ENCODE data around the gene RHOBTB3. TPM values are rescaled to one million over a fixed set of nuclear protein-coding genes. Genes with fewer than 3 reads are reported as not detected.

Gene RHOBTB3
- total RNA-seq, 1 experiment from 2014 or later, result 95.2 TPM

DNA sequence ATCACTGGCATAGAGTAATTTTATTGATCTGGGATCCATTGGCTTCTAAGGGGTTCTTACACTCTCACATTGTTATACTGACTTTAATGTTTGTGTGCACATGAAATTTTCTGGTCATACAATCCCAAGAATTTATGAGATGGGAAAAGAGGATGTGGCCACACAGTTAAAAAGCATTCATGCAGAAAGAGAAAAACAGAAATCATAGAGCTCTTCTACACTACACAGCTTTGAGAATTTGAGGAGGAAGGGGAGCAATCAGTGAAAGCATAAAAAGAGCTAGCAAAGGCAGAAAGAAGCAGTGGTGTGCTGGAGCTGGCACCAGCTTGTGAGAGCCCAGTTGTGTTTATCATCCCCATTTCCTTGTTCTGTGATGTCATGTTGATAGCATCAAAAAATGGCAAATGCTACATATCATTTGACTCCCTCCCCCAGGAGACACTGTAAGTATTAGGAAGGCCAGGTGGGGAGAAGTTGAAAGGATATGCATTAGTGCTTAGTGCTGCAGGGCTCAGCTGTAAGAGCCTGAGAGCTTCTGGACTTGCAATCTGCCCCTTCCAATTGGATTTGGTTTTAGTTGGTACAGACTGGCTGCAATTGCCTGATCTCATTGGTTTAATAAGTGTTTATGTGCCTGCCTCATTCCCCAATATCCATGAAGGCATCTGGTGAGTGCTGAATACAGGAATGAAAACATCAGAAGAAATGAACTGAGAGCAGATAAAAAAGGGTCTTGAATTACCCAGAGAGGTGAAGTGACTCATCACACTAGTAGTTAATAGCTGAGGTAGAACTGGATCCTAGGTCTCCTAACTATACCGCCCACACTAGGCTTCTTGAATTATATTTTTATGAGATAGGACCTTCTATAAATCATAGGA, 30.9 kb downstream of the RHOBTB3 start:
- H3K4me3 ChIP-seq (ENCODE audit: low read depth in 2 of 2, low read length in 2 of 2), result no peak overlapping the region
- in situ Hi-C loops (cut with HindIII; ENCODE audit: low pct_unique_long_range_greater_than_20kb, low sequenced_read_pairs) (no loop called here), intact Hi-C loops (cut with micrococcal nuclease; ENCODE audit: unreplicated experiment) (no loop called here)
- H3K27ac ChIP-seq (ENCODE audit: low read length), result no peak overlapping the region
- DNase-seq (ENCODE audit: low read depth, low spot score) (no peak), ATAC-seq (no peak)
- H3K27me3 ChIP-seq (ENCODE audit: control insufficient read depth, insufficient read depth, low read length), result no peaks in the 10 kb centered on the region
- TF ChIP-seq SIN3A (IDR thresholded peaks at IDR 0.05; ENCODE audit: borderline replicate concordance, insufficient read depth, low read depth, low read length) (no peak), POLR2AphosphoS5 (IDR thresholded peaks at IDR 0.05; ENCODE audit: low read depth, low read length) (no peak), TCF7L2 (IDR thresholded peaks at IDR 0.05; ENCODE audit: low read depth, low read length) (no peak)
- TF ChIP-seq, protein P1, sequence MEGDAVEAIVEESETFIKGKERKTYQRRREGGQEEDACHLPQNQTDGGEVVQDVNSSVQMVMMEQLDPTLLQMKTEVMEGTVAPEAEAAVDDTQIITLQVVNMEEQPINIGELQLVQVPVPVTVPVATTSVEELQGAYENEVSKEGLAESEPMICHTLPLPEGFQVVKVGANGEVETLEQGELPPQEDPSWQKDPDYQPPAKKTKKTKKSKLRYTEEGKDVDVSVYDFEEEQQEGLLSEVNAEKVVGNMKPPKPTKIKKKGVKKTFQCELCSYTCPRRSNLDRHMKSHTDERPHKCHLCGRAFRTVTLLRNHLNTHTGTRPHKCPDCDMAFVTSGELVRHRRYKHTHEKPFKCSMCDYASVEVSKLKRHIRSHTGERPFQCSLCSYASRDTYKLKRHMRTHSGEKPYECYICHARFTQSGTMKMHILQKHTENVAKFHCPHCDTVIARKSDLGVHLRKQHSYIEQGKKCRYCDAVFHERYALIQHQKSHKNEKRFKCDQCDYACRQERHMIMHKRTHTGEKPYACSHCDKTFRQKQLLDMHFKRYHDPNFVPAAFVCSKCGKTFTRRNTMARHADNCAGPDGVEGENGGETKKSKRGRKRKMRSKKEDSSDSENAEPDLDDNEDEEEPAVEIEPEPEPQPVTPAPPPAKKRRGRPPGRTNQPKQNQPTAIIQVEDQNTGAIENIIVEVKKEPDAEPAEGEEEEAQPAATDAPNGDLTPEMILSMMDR (IDR thresholded peaks at IDR 0.05), result no peak
- TF ChIP-seq, protein P2, sequence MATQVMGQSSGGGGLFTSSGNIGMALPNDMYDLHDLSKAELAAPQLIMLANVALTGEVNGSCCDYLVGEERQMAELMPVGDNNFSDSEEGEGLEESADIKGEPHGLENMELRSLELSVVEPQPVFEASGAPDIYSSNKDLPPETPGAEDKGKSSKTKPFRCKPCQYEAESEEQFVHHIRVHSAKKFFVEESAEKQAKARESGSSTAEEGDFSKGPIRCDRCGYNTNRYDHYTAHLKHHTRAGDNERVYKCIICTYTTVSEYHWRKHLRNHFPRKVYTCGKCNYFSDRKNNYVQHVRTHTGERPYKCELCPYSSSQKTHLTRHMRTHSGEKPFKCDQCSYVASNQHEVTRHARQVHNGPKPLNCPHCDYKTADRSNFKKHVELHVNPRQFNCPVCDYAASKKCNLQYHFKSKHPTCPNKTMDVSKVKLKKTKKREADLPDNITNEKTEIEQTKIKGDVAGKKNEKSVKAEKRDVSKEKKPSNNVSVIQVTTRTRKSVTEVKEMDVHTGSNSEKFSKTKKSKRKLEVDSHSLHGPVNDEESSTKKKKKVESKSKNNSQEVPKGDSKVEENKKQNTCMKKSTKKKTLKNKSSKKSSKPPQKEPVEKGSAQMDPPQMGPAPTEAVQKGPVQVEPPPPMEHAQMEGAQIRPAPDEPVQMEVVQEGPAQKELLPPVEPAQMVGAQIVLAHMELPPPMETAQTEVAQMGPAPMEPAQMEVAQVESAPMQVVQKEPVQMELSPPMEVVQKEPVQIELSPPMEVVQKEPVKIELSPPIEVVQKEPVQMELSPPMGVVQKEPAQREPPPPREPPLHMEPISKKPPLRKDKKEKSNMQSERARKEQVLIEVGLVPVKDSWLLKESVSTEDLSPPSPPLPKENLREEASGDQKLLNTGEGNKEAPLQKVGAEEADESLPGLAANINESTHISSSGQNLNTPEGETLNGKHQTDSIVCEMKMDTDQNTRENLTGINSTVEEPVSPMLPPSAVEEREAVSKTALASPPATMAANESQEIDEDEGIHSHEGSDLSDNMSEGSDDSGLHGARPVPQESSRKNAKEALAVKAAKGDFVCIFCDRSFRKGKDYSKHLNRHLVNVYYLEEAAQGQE (IDR thresholded peaks at IDR 0.05; ENCODE audit: insufficient read depth in 1 of 2, low read depth in 2 of 2, low read length in 1 of 2), result no peak
- H3K4me1 ChIP-seq (ENCODE audit: control insufficient read depth, insufficient read depth, low read length), result peaks cover 25% of the 10 kb centered on the region
- no peaks in the 10 kb centered on the region for H3K9me3 ChIP-seq (ENCODE audit: control insufficient read depth, insufficient read depth, low read depth, low read length)
- BruUV-seq (replicated peaks), result no TSS peak
- ChIA-PET POLR2A (no interaction called here), CTCF (no interaction called here)
- H3K36me3 ChIP-seq (ENCODE audit: control insufficient read depth, insufficient read depth, low read length), result peaks cover 1% of the 10 kb centered on the region; the same call in 1 of the 2 replicates

DNA sequence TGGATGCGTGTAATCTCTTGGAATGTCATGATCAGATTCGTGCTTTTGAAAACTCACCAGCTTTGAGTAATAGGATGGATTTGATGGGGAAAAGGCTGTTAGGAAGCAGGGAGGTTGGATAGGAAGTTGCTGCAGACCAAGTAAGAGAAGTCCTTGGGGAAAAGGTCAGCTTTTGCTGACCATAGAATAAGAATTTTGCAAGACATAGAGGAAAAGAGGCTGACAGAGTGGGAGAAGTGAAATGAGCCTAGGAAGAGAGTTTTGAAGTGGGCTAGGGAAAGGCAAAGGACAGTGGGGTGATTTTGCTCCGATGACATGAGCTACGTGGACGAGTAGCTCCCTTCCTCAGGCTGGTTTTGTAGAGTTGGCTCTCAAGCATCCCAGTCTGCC, 31.5 kb downstream of the RHOBTB3 start:
- no TSS peak for BruUV-seq (replicated peaks)
- no peak for DNase-seq (ENCODE audit: low read depth, low spot score)
- no peaks in the 10 kb centered on the region for H3K9me3 ChIP-seq (ENCODE audit: control insufficient read depth, insufficient read depth, low read depth, low read length)
- H3K4me1 ChIP-seq (ENCODE audit: control insufficient read depth, insufficient read depth, low read length), result peaks cover 25% of the 10 kb centered on the region
- TF ChIP-seq, protein P2 (IDR thresholded peaks at IDR 0.05; ENCODE audit: insufficient read depth in 1 of 2, low read depth in 2 of 2, low read length in 1 of 2), result no peak
- TF ChIP-seq TCF7L2 (IDR thresholded peaks at IDR 0.05; ENCODE audit: low read depth, low read length) (no peak), SIN3A (IDR thresholded peaks at IDR 0.05; ENCODE audit: borderline replicate concordance, insufficient read depth, low read depth, low read length) (no peak), POLR2AphosphoS5 (IDR thresholded peaks at IDR 0.05; ENCODE audit: low read depth, low read length) (no peak)
- TF ChIP-seq, protein P1 (IDR thresholded peaks at IDR 0.05), result no peak
- H3K27me3 ChIP-seq (ENCODE audit: control insufficient read depth, insufficient read depth, low read length), result no peaks in the 10 kb centered on the region
- no peak for ATAC-seq
- intact Hi-C loops (cut with micrococcal nuclease; ENCODE audit: unreplicated experiment) (no loop called here), in situ Hi-C loops (cut with HindIII; ENCODE audit: low pct_unique_long_range_greater_than_20kb, low sequenced_read_pairs) (no loop called here)
- ChIA-PET POLR2A (no interaction called here), CTCF (no interaction called here)
- no peak overlapping the region for H3K27ac ChIP-seq (ENCODE audit: low read length)
- H3K36me3 ChIP-seq (ENCODE audit: control insufficient read depth, insufficient read depth, low read length), result no peaks in the 10 kb centered on the region
- H3K4me3 ChIP-seq (ENCODE audit: low read depth in 2 of 2, low read length in 2 of 2), result no peak overlapping the region

All from Panc1 (cell line).